ENCODE measurements around the gene ZNF74.

GRCh38 chr22:20419664-20419951 is 25.7 kb downstream of the ZNF74 start:
- TF ChIP-seq TAF1 (IDR thresholded peaks at IDR 0.05; ENCODE audit: borderline replicate concordance, insufficient read depth, low read length) (no peak), POLR2AphosphoS5 (IDR thresholded peaks at IDR 0.05; ENCODE audit: low read depth, low read length) (no peak), SIN3A (IDR thresholded peaks at IDR 0.05; ENCODE audit: borderline replicate concordance, insufficient read depth, low read length) (no peak), FOXP2 (optimal IDR thresholded peaks at IDR 0.05; ENCODE audit: borderline replicate concordance, extremely low read depth, extremely low read length, insufficient read depth) (no peak)
- TF ChIP-seq, protein P1, sequence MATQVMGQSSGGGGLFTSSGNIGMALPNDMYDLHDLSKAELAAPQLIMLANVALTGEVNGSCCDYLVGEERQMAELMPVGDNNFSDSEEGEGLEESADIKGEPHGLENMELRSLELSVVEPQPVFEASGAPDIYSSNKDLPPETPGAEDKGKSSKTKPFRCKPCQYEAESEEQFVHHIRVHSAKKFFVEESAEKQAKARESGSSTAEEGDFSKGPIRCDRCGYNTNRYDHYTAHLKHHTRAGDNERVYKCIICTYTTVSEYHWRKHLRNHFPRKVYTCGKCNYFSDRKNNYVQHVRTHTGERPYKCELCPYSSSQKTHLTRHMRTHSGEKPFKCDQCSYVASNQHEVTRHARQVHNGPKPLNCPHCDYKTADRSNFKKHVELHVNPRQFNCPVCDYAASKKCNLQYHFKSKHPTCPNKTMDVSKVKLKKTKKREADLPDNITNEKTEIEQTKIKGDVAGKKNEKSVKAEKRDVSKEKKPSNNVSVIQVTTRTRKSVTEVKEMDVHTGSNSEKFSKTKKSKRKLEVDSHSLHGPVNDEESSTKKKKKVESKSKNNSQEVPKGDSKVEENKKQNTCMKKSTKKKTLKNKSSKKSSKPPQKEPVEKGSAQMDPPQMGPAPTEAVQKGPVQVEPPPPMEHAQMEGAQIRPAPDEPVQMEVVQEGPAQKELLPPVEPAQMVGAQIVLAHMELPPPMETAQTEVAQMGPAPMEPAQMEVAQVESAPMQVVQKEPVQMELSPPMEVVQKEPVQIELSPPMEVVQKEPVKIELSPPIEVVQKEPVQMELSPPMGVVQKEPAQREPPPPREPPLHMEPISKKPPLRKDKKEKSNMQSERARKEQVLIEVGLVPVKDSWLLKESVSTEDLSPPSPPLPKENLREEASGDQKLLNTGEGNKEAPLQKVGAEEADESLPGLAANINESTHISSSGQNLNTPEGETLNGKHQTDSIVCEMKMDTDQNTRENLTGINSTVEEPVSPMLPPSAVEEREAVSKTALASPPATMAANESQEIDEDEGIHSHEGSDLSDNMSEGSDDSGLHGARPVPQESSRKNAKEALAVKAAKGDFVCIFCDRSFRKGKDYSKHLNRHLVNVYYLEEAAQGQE (IDR thresholded peaks at IDR 0.05; ENCODE audit: insufficient read depth in 1 of 2, low read depth in 2 of 2, low read length in 2 of 2), result no peak

All from PFSK-1 (cell line).